Caki2 (cell line): ENCODE measurements around the gene CASP10. TPM values are rescaled to one million over a fixed set of nuclear protein-coding genes. Genes with fewer than 3 reads are reported as not detected.
"Not testable (repeated sequence)": the region's sequence is repeated elsewhere in the genome, so short reads cannot be mapped to it uniquely, and the experiment has no call there.

Experiments used
- DNase-seq: peaks from one replicate; pipeline ENCODE4 v3.0.0-alpha.2; 2015; ENCODE audit warnings: low read depth
- in situ Hi-C: cut with HindIII; loops from 2 replicates; pipeline ENCODE4 v1.10.0; 2016; ENCODE audit warnings: low sequenced_read_pairs, low pct_unique_long_range_greater_than_20kb, mixed read lengths
- total RNA-seq: library from RNA; depleted of rRNA; stranded (reverse); fragments of >200 nt; shearing (Covaris generic); gene quantifications from 2 replicates; pipeline ENCODE4 v1.2.3, GENCODE V29; 2014; ENCODE audit warnings: low replicate concordance

CASP10 gene
- total RNA-seq, 1 experiment from 2014 or later: 7.3 TPM

DNA sequence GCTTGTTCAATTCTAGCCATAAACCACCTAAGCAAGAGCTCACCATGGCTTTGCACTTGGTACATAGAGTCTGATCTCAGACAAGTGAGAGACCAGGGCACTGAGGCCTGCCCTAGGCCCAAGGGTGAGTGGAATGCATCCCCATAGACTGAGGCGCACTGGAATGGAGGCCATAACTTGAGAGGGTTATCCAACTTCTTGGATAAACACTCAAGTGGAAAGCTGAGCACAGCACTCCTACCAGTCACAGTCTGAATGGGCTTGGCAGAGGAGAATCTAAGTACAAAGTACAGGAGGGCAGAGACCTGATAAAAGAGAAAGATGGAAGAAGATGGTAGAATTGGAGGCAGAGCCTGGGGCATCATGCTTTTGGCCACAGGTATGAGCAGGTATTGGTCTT lies 30.4 kb upstream of the CASP10 start:
- DNase-seq: no peak

DNA sequence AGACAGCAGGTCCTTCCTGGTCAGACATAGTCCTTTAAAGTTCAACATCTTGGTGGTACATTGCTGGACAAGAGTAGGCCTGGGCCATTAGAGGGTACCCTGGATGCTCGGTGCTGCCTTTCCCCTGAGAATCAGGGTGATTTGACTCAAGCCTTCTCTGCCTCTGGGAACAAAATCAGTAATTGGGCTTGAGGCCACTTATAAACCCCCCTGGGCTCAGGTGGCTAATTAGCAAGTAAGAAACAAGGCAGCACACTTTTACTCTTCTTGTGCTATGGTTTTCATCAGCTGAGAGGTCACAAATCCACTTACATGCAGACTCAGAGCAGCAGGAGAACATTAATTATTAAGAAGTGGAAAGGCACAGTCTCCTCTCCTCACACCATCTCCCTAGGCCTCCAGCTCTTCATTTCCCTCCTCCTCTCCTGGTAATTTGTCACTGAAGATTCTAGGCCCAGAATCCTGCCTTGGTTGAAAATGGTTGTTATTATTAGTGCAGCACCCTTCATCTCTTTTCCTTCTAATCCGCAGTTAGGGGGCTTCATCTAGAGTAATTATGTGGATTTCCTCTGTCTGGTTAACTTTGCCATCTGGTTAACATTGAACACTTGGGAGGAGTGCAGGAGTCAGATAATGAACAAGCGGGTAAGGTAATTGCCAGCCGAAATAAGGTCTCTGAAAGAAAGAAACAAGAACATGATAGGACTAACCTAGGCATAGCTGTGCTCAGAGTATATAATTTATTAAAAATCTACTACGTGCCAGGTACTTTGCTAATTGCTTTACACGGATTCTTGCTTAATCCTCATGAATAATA lies 29.7 kb upstream of the CASP10 start:
- no peak for DNase-seq
- in situ Hi-C loops: loop anchor here (5.0 kb wide), 1 partner anchor 36 kb away; the partner anchor contains the start of gene CFLAR

More for the DNA sequence above, 30.4 kb upstream of the CASP10 start:
- in situ Hi-C loops: loop anchor here (5.0 kb wide), 1 partner anchor 35 kb away; the partner anchor contains the start of gene CFLAR

DNA sequence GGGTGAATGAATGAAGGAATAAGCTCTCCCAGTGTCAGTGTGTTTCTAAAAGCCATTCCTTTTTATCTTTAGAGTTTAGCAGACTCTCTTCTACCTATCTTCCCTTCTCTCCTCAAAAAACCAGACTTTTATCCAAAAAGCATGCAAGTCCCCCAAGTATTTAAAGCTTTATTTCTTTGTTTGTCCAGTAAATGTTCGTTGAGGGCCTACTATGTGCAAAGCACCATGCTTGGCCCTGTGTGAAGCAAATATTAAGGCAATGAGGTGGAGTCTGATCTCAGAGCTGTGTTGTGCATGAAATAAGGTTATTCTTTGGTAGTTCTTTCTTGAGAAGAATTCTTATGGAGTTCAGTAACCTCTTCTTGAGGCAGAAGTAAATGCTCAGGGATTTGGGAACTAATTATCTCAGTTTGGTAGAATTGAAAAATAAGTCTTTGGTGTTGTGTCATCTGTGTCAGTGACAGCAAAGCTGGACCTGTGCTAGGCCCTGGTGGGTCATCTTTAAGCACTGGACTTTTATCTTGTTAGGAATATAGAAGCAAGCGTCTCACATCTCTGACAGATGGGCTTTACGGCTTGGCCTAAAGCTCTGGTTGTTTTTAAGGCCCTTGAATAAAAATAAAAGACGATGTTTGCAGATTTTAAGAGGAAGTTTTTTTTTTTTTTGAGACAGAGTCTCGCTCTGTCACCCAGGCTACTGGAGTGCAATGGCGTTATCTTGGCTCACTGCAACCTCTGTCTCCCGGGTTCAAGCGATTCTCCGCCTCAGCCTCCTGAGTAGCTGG lies 28.1 kb upstream of the CASP10 start:
- in situ Hi-C loops: loop anchor here (5.0 kb wide), 1 partner anchor 38 kb away; the partner anchor contains the start of gene CFLAR
- DNase-seq: no peak

DNA sequence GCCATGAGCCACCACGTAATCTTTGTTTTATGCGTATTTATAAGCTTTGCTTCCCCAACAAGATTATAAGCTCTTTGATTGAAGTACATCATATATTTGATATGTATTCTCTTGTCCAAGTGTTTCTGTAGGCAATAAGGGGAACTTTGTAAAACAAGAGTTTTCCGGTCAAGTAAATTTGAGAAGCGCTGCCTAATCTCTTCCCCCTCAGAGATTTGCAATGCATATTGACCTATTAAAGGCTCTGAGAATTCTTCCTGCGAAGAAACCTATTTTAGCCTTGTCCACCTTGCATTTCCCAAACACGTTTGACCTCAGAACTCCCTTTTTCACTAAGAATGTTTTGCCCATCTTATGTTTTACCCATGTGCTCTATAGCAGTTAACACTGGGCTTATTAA lies 26.9 kb upstream of the CASP10 start:
- no peak for DNase-seq
- in situ Hi-C loops: no loop called here

DNA sequence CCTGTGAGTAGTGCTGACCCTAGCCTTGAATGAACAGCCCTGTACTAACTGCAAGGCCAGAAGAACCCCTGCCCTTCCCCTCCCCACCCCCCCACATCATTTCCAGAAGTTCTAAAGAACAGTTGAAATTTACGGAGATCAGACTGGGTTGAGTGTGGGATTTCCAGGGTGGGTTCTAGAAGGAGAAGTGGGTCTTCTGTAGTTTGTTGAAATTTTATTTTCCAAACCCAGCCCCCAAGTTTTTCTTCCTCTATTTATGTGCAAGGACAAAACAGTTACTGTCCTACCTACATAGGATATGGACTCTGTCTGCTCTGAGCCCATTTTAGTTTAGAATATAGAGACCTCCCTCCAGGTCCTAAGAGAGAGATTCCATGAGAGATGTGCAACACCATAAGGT lies 26.3 kb upstream of the CASP10 start:
- DNase-seq: no peak
- in situ Hi-C loops: no loop called here

- peak; percentile 43 for DNase-seq
Measured at GRCh38 chr2:201157694-201158093, 25.2 kb upstream of the CASP10 start.

GRCh38 chr2:201158111-201158929 lies 24.6 kb upstream of the CASP10 start:
- peak; percentile 85 for DNase-seq
- in situ Hi-C loops: no loop called here

More at GRCh38 chr2:201157694-201158093, 25.2 kb upstream of the CASP10 start:
- in situ Hi-C loops: no loop called here

DNA sequence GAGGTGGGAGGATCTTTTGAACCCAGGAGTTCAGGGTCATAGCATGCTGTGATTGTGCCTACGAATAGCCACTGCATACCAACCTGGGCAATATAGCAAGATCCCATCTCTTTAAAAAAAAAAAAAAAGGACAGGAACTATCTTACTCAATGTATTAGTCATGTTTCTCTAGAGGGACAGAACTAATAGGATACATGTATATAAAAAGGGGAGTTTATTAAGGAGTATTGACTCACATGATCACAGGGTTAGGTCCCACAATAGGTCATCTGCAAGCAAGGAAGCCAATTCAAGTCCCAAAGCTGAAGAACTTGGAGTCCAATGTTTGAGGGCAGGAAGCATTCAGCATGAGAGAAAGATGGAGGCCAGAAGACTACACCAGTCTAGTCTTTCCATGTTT lies 18.8 kb upstream of the CASP10 start:
- no peak for DNase-seq
- in situ Hi-C loops: no loop called here

DNA sequence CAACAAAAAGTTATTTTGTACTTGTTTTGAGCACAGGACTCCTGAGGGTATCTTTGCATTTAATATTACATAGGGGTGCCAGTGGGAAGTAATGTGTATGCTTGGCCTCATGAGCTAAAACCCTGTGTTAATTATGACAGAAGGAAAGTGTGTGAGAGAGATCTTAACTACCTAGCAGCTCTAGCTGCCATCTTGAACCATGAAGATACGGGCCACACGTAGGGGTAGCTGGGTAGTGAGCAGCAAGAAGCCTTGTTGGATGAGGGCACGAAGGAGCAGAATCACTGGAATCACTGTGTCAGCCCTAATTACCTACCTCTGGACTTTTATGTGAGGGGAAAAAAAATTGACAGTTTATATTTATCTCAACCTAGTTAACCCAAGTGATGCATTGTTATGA lies 15.4 kb upstream of the CASP10 start:
- in situ Hi-C loops: no loop called here
- no peak for DNase-seq

DNA sequence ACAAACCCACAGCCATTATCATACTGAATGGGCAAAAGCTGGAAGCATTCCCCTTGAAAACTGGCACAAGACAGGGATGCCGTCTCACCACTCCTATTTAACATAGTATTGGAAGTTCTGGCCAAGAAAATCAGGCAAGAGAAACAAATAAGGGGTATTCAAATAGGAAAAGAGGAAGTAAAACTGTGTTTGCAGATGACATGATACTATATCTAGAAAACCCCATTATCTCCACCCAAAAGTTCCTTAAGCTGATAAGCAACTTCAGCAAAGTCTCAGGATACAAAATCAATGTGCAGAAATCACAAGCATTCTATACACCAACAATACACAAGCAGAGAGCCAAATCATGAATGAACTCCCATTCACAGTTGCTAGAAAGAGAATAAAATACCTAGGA lies 14.4 kb upstream of the CASP10 start:
- not testable (repeated sequence) for DNase-seq

DNA sequence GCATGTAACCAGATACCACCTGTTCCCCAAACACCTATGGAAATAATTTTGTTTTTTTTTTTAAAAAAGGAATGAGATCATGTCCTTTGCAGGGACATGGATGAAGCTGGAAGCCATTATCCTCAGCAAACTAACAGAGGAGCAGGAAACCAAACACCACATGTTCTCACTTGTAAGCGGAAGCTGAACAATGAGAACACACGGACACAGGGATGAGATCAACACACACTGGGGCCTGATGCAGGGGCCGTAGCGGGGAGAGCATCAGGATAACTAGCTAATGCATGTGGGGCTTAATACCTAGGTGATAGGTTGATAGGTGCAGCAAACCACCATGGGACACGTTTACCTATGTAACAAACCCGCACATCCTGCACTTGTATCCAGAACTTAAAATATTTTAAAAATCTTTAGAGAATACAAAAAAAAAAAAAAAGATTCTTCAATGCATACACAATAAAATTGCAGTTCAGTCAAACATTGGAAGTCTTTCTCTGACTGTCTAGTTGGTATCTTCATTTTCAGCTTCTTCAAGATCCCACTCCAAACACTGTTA lies 11.6 kb upstream of the CASP10 start:
- in situ Hi-C loops: no loop called here
- no peak for DNase-seq

More for the DNA sequence above, 14.4 kb upstream of the CASP10 start:
- in situ Hi-C loops: not testable (repeated sequence)

GRCh38 chr2:201172279-201172678 lies 10.7 kb upstream of the CASP10 start:
- DNase-seq: no peak
- in situ Hi-C loops: no loop called here

DNA sequence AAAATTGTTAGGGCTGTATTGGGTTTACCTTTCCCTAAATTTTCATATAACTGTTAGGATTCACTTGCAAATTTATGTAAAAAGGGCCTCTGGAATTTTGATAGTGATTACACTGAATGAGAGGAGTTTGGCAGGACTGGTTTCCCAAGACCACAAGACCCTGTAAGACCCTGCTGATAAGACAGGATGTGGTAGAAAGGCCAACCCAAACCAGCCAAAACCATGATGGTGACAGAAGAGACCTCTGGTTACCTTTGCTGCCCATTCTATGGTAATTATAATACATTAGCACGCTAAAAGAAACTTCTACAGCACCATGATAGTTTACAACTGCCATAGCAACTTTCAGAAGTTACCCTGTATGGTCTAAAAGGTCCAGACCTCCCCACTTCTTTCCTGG lies 8.3 kb upstream of the CASP10 start:
- DNase-seq: no peak
- in situ Hi-C loops: no loop called here

DNA sequence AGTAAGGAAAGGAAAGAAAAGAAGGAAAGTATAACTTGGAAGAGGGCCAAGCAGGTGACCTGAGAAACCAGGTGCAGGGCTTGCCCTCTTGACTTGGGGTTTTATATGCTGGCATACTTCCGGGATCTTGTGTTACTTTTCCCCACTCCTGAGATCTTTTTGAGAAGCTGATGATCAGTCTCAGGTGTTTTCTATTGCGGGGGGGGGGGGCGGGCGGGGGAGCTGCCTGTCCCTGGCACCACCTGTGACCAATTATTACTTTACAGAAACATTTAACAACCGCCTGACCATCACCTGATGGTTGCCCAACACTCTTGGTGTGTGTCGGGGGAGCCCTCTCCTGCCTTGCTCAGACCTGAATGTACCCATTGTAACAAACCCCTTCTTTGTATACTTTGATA lies 6.9 kb upstream of the CASP10 start:
- no peak for DNase-seq
- in situ Hi-C loops: no loop called here

DNA sequence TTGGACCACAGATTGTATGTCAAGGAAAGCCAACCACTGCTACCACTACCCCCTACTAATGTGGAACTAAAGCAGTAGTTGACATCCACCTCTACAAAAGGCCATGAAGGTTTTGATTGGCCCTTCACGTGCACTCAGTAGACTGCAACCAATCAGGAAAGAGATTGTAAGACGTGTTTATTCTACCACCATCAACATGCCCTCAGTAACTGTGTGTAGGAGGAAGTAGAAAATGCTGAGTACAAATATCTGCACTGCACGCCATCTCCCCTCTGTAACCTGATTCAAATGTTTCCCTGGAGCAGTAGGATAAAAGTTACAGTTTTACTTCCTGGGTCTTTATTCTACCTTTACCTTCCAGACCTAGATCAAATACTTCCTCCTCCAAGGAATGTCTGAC lies 2.9 kb upstream of the CASP10 start:
- in situ Hi-C loops: no loop called here
- no peak for DNase-seq

DNA sequence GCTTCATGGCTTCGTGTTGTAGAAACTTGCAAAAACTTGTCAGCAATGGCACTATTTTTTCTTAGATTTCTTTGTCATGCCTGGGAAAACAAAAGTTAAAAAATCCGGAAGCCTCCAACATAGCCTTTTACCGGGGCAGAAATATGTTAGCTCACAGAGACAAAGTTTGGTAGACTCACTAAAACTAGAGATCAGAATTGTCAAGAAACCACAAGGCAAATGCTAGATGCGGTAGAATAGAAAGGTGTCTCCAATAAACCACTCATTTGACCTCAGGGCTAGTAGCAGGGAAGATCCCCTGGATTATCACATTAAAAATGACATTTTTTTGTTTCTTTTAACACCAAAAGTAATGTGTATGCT lies 405 bp downstream of the CASP10 start:
- in situ Hi-C loops: no loop called here
- no peak for DNase-seq

GRCh38 chr2:201183835-201184234 lies 894 bp downstream of the CASP10 start:
- in situ Hi-C loops, DNase-seq: not testable (repeated sequence)

DNA sequence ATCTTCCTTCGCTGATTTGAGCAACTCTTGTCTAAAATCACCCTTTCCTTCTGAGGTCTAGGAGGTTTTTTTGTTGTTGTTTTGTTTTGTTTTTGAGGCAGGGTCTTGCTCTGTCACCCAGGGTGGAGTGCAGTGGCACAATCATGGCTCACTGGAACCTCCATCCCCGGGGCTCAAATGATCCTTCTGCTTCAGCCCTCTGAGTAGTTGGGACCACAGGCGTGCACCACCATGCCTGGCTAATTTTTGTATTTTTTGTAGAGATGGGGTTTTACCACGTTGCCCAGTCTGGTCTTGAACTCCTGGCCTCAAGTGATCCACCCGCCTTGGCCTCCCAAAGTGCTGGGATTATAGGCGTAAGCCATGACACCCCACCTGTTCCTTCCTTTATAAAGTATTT lies 1.3 kb downstream of the CASP10 start:
- DNase-seq, in situ Hi-C loops: not testable (repeated sequence)
